Aorta (tissue), 5 donors: ENCODE measurements around the gene S100A6. TPM values are rescaled to one million over a fixed set of nuclear protein-coding genes. Genes with fewer than 3 reads are reported as not detected.

ENCODE experiments used
- ATAC-seq: fragments of 200-7000 bp; cut with Tn5 transposase; one replicate; pipeline ENCODE4 v1.9.1; 2022; ENCODE audit warnings: moderate library complexity; ENCODE audit not compliant: low FRiP score
- DNase-seq, 2 donors: peaks; one replicate each; pipeline ENCODE4 v3.0.0-alpha.2; 2020
- H3K27ac ChIP-seq, 2 donors: one replicate each; pipeline ENCODE4 v1.5.1; 2013; ENCODE audit warnings: low read length in 2 of 2, mild to moderate bottlenecking in 2 of 2, moderate library complexity in 2 of 2, control low read depth in 1 of 2, inconsistent platforms in 1 of 2, low read depth in 1 of 2
- H3K27me3 ChIP-seq, 2 donors: one replicate each; pipeline ENCODE4 v1.6.1; 2013; ENCODE audit warnings: control low read depth in 1 of 2, low read length in 1 of 2, mild to moderate bottlenecking in 1 of 2, moderate library complexity in 1 of 2; ENCODE audit not compliant: insufficient read depth in 2 of 2, control insufficient read depth in 1 of 2
- H3K36me3 ChIP-seq, 2 donors: one replicate each; pipeline ENCODE4 v1.6.1; 2013; ENCODE audit warnings: control low read depth in 1 of 2, low read length in 1 of 2, mild to moderate bottlenecking in 1 of 2; ENCODE audit not compliant: insufficient read depth in 2 of 2, control insufficient read depth in 1 of 2
- H3K4me1 ChIP-seq, 2 donors: one replicate each; pipeline ENCODE4 v1.6.1; 2013; ENCODE audit warnings: low read length in 2 of 2, control low read depth in 1 of 2, mild to moderate bottlenecking in 1 of 2, moderate library complexity in 1 of 2; ENCODE audit not compliant: insufficient read depth in 2 of 2, control insufficient read depth in 1 of 2
- H3K4me3 ChIP-seq, 2 donors: one replicate each; pipeline ENCODE4 v1.5.1; 2013; ENCODE audit warnings: low read length in 2 of 2, control low read depth in 1 of 2, mild to moderate bottlenecking in 1 of 2
- H3K9me3 ChIP-seq: one replicate; pipeline ENCODE4 v1.6.1; 2013; ENCODE audit warnings: mild to moderate bottlenecking, low read length; ENCODE audit not compliant: control insufficient read depth
- WGBS, 2 donors: extraction: QIAGEN DNeasy Blood & Tissue Kit; methylation state at CpG; one replicate each; pipeline ENCODE4 v1.1.7; 2013; 5-methylcytosine and 5-hydroxymethylcytosine counted together
- intact Hi-C, 2 donors: fragments of 100-400 bp; cut with DNase I; formaldehyde crosslinking; loops; one replicate each; pipeline versions ENCODE4 v1.14.2 to v1.15.0; 2022
- polyA plus RNA-seq, 2 donors: library from polyadenylated mRNA; stranded (reverse); fragments of 200-250 nt; gene quantifications; one replicate each; pipeline ENCODE4 v1.2.3, GENCODE V29; 2013
- total RNA-seq, 2 donors: library from RNA; stranded (reverse); fragmentation: NEBNext Ultra II Directional; extraction: Animal tissue kit (Norgen Biotek cat#: 25700); gene quantifications; one replicate each; pipeline ENCODE4 v1.2.1, GENCODE V29; 2021
- donor health status: healthy with polysubstance abuse.
- donor health status: Bipolar disorder and iron deficiency.
- donor health status: DM: no; HTN: no; CAD: no.
- donor health status: DM: no; HTN: no; CAD: no.
- donor health status: DM: yes; HTN: yes; CAD: no.

The S100A6 gene
- total and polyA plus RNA-seq, 4 donors, result 934 to 5,181 (median 2,529) TPM

- intact Hi-C loops, result no loop called here
- ATAC-seq, result no peak
- Histone ChIP-seq H3K27ac (no peak overlapping the region), H3K36me3 (no peaks in the 10 kb centered on the region), H3K9me3 (no peaks in the 10 kb centered on the region), H3K27me3 (no peaks in the 10 kb centered on the region), H3K4me1 (no peaks in the 10 kb centered on the region), H3K4me3 (no peak overlapping the region)
- 93 to 97% methylated on average over 3 of the region's 3 CpGs for WGBS, 2 donors
- DNase-seq, result peak in 1 of 2 donors; percentile 17
Measured at GRCh38 chr1:153561466-153561985, 25.7 kb upstream of the S100A6 start.

- Histone ChIP-seq H3K9me3 (no peaks in the 10 kb centered on the region), H3K36me3 (no peaks in the 10 kb centered on the region), H3K4me3 (no peak overlapping the region), H3K27me3 (no peaks in the 10 kb centered on the region), H3K27ac (no peak overlapping the region), H3K4me1 (no peaks in the 10 kb centered on the region)
- DNase-seq (peak in 1 of 2 donors; percentile 21), ATAC-seq (no peak)
- WGBS, 2 donors, result 86 to 87% methylated on average over 10 of the region's 10 CpGs
- intact Hi-C loops, result no loop called here
Measured at GRCh38 chr1:153560771-153561465, 25.1 kb upstream of the S100A6 start.

DNA sequence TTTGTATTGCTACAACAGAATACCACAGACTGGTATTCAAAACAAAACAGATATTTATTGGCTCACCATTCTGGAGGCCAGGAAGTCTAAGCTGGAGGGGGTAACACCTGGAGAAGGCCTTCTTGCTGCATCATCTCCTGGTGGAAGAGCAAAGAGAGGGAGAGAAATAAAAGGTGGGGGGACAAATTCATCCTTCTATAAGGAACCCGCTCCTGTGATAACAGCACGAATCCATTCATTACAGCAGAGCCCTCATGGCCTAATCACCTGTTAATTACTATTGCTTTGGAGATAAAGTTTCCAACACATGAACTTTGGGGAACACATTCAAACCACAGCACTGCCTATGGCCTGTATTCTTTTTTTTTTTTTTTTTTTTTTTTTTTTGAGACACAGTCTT is 24.4 kb upstream of the S100A6 start:
- Histone ChIP-seq H3K9me3 (no peaks in the 10 kb centered on the region), H3K27me3 (no peaks in the 10 kb centered on the region), H3K4me3 (no peak overlapping the region), H3K27ac (no peak overlapping the region), H3K36me3 (no peaks in the 10 kb centered on the region), H3K4me1 (no peaks in the 10 kb centered on the region)
- ATAC-seq, result no peak
- 65 to 98% methylated on average over 2 of the region's 2 CpGs for WGBS, 2 donors
- intact Hi-C loops, result no loop called here
- no peak for DNase-seq

DNA sequence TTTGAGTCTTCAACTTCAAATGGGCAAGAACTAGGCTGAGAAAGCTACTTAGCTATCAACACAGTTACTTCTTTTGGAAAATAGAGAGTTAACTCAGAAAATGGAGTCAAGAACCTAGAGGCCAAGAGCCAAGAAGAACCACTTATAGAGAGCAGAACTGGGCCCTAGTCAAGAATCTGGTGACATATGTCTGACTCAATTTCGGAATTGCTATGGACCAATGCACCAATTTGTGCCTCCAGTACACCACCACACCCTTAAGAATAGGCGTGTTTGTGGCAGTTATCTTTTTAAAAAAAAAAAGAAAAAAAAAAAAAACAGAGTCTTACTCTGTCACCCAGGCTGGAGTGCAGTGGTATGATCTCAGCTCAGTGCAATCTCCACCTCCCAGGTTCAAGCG is 22.1 kb upstream of the S100A6 start:
- intact Hi-C loops, result no loop called here
- Histone ChIP-seq H3K27me3 (no peaks in the 10 kb centered on the region), H3K4me1 (peaks cover 0 to 7% of the 10 kb centered on the region in 2 donors), H3K9me3 (no peaks in the 10 kb centered on the region), H3K36me3 (no peaks in the 10 kb centered on the region), H3K27ac (no peak overlapping the region), H3K4me3 (no peak overlapping the region)
- DNase-seq (no peak), ATAC-seq (no peak)
- 91 to 96% methylated on average over 3 of the region's 3 CpGs for WGBS, 2 donors

- DNase-seq (no peak), ATAC-seq (no peak)
- Histone ChIP-seq H3K27me3 (no peaks in the 10 kb centered on the region), H3K27ac (no peak overlapping the region), H3K4me1 (peaks cover 0 to 7% of the 10 kb centered on the region in 2 donors), H3K36me3 (no peaks in the 10 kb centered on the region), H3K4me3 (no peak overlapping the region), H3K9me3 (no peaks in the 10 kb centered on the region)
- intact Hi-C loops, result no loop called here
- 92 to 100% methylated on average over 1 of the region's 1 CpG for WGBS, 2 donors
Measured at GRCh38 chr1:153556348-153556747, 20.6 kb upstream of the S100A6 start.

GRCh38 chr1:153553830-153554541 is 18.2 kb upstream of the S100A6 start:
- intact Hi-C loops, result no loop called here
- H3K4me3 ChIP-seq, result no peak overlapping the region
- no peaks in the 10 kb centered on the region for H3K27me3 ChIP-seq
- DNase-seq (peak in 1 of 2 donors; percentile 66), ATAC-seq (peak; percentile 26)
- H3K36me3 ChIP-seq, result no peaks in the 10 kb centered on the region
- peaks cover 0 to 7% of the 10 kb centered on the region in 2 donors for H3K4me1 ChIP-seq
- H3K27ac ChIP-seq, result peak overlapping the region; percentile 80 to 92
- no peaks in the 10 kb centered on the region for H3K9me3 ChIP-seq
- 2 to 4% methylated on average over 2 of the region's 2 CpGs for WGBS, 2 donors

- 79 to 82% methylated on average over 12 of the region's 12 CpGs for WGBS, 2 donors
- Histone ChIP-seq H3K27ac (peak overlapping the region; percentile 80 to 92), H3K36me3 (no peaks in the 10 kb centered on the region), H3K4me3 (no peak overlapping the region), H3K4me1 (peaks cover 0 to 7% of the 10 kb centered on the region in 2 donors), H3K27me3 (no peaks in the 10 kb centered on the region), H3K9me3 (no peaks in the 10 kb centered on the region)
- peak in 1 of 2 donors; percentile 32 for DNase-seq
- no peak for ATAC-seq
- intact Hi-C loops, result no loop called here
Measured at GRCh38 chr1:153553096-153553495, 17.3 kb upstream of the S100A6 start.

GRCh38 chr1:153552335-153552734 is 16.5 kb upstream of the S100A6 start:
- H3K4me1 ChIP-seq, result peaks cover 0 to 7% of the 10 kb centered on the region in 2 donors

More at GRCh38 chr1:153552335-153552734, 16.5 kb upstream of the S100A6 start:
- intact Hi-C loops, result no loop called here
- H3K27me3 ChIP-seq, result no peaks in the 10 kb centered on the region
- DNase-seq (peak in 1 of 2 donors; percentile 20), ATAC-seq (no peak)
- no peaks in the 10 kb centered on the region for H3K36me3 ChIP-seq
- 92 to 93% methylated on average over 8 of the region's 8 CpGs for WGBS, 2 donors
- no peak overlapping the region for H3K4me3 ChIP-seq
- no peak overlapping the region for H3K27ac ChIP-seq
- no peaks in the 10 kb centered on the region for H3K9me3 ChIP-seq
